HepG2 (cell line): Measurements from ENCODE around the gene GEMIN8. TPM values are rescaled to one million over a fixed set of nuclear protein-coding genes. Genes with fewer than 3 reads are reported as not detected.

ENCODE experiments used
- ADNP ChIP-seq: sonication (generic); formaldehyde crosslinking; IDR thresholded peaks from 2 replicates; pipeline ENCODE4 v1.4.0; 2020; ENCODE audit warnings: missing genetic modification reagents
- ELF3 ChIP-seq: IDR thresholded peaks from 2 replicates; pipeline ENCODE4 v1.6.1; 2016; ENCODE audit warnings: missing genetic modification reagents, missing compliant biosample characterization
- HBP1 ChIP-seq: IDR thresholded peaks from 2 replicates; pipeline ENCODE4 v1.6.1; 2016; ENCODE audit warnings: low read depth, control low read depth
- HES4 ChIP-seq: sonication (generic); formaldehyde crosslinking; IDR thresholded peaks from 2 replicates; pipeline ENCODE4 v1.9.0; 2021; ENCODE audit warnings: mild to moderate bottlenecking, missing genetic modification reagents, borderline replicate concordance
- HNRNPK ChIP-seq: fragments of 200-400 bp; formaldehyde crosslinking; IDR thresholded peaks from 2 replicates; pipeline ENCODE4 v1.6.1; 2018; ENCODE audit warnings: low read length, low read depth, moderate library complexity, mild to moderate bottlenecking; ENCODE audit not compliant: poor library complexity, severe bottlenecking
- JUND ChIP-seq: sonication (generic); formaldehyde crosslinking; IDR thresholded peaks from 2 replicates; pipeline ENCODE4 v1.8.0; 2022; ENCODE audit warnings: mild to moderate bottlenecking, missing genetic modification reagents
- MLX ChIP-seq: IDR thresholded peaks from 2 replicates; pipeline ENCODE4 v1.6.1; 2016
- MNT ChIP-seq: fragments of 450-650 bp; IDR thresholded peaks from 2 replicates; pipeline ENCODE4 v1.6.1; 2016
- MXD4 ChIP-seq: IDR thresholded peaks from 2 replicates; pipeline ENCODE4 v1.6.1; 2016; ENCODE audit warnings: mild to moderate bottlenecking, missing biosample characterization, missing genetic modification reagents
- RAD51 ChIP-seq: fragments of 450-650 bp; IDR thresholded peaks from 2 replicates; pipeline ENCODE4 v1.6.1; 2016; ENCODE audit warnings: borderline replicate concordance
- RFX1 ChIP-seq: fragments of 450-650 bp; IDR thresholded peaks from 2 replicates; pipeline ENCODE4 v1.6.1; 2017
- SCMH1 ChIP-seq: sonication (generic); formaldehyde crosslinking; IDR thresholded peaks from 2 replicates; pipeline ENCODE4 v1.9.0; 2021; ENCODE audit warnings: missing genetic modification reagents, mild to moderate bottlenecking, borderline replicate concordance
- SP4 ChIP-seq: sonication (generic); formaldehyde crosslinking; IDR thresholded peaks from 2 replicates; pipeline ENCODE4 v1.8.1; 2023; ENCODE audit warnings: mild to moderate bottlenecking, missing genetic modification reagents
- SPEN ChIP-seq: sonication (generic); formaldehyde crosslinking; IDR thresholded peaks from 2 replicates; pipeline ENCODE4 v1.5.1; 2020; ENCODE audit warnings: low read depth, mild to moderate bottlenecking, missing genetic modification reagents
- WIZ ChIP-seq: sonication (generic); formaldehyde crosslinking; IDR thresholded peaks from 2 replicates; pipeline ENCODE4 v1.5.1; 2020; ENCODE audit warnings: mild to moderate bottlenecking, missing genetic modification reagents
- ZBTB42 ChIP-seq: sonication (generic); formaldehyde crosslinking; IDR thresholded peaks from 2 replicates; pipeline ENCODE4 v1.5.0; 2020; ENCODE audit warnings: mild to moderate bottlenecking, missing genetic modification reagents
- ZFY ChIP-seq: sonication (generic); formaldehyde crosslinking; IDR thresholded peaks from 2 replicates; pipeline ENCODE4 v1.4.0; 2020; ENCODE audit warnings: missing genetic modification reagents
- ZNF574 ChIP-seq: sonication (generic); formaldehyde crosslinking; IDR thresholded peaks from 2 replicates; pipeline ENCODE4 v1.4.0; 2020; ENCODE audit warnings: missing genetic modification reagents
- ZNF784 ChIP-seq: sonication (generic); formaldehyde crosslinking; IDR thresholded peaks from 2 replicates; pipeline ENCODE4 v1.5.1; 2020; ENCODE audit warnings: missing genetic modification reagents, mild to moderate bottlenecking, borderline replicate concordance
- polyA plus RNA-seq, 8 experiments: library from polyadenylated mRNA; depleted of rRNA in 3 of 8; stranded (reverse) in 7 of 8; unstranded in 1 of 8; fragments of >200 nt; fragmentation: Illumina TruSeq in 4 of 8; extraction: Trizol in 4 of 8; gene quantifications; 2 replicates each; pipeline versions ENCODE4 v1.2.1 to v1.2.3, GENCODE V29; 2011 to 2016; ENCODE audit warnings: low read depth in 4 of 8, missing spikeins in 1 of 8, mixed read lengths in 1 of 8; ENCODE audit not compliant: insufficient read depth in 1 of 8
- total RNA-seq, 5 experiments: library from RNA; depleted of rRNA; stranded (reverse); fragments of >200 nt; fragmentation: Illumina TruSeq; extraction: Trizol; gene quantifications; 2 replicates each; pipeline ENCODE4 v1.2.3, GENCODE V29; 2016; ENCODE audit warnings: low read depth in 1 of 5

GEMIN8 gene
- total and polyA plus RNA-seq, 2 of the 13 experiments (the other 11 are each of a cell fraction or from before 2014, with no cell fraction given): 9.7 to 23.7 TPM

- TF ChIP-seq SPEN (CRISPR knock-in tag): peak; percentile 78
- TF ChIP-seq RFX1: peak; percentile 89
- peak; percentile 88 for TF ChIP-seq MXD4 (CRISPR knock-in tag)
- peak; percentile 84 for TF ChIP-seq MNT
- no peak for TF ChIP-seq SCMH1
- no peak; the same call in 1 of the 2 replicates for TF ChIP-seq ZNF784 (CRISPR knock-in tag)
- no peak for TF ChIP-seq RAD51
- TF ChIP-seq ADNP: no peak
- no peak for TF ChIP-seq HBP1
- peak; percentile 93 for TF ChIP-seq ZNF574 (CRISPR knock-in tag)
- TF ChIP-seq ELF3: no peak
- no peak for TF ChIP-seq SP4
- TF ChIP-seq HES4 (CRISPR knock-in tag): no peak
- no peak for TF ChIP-seq ZBTB42 (CRISPR knock-in tag)
- TF ChIP-seq HNRNPK: peak; percentile 57
- no peak for TF ChIP-seq JUND
- TF ChIP-seq ZFY (CRISPR knock-in tag): peak; percentile 81
- TF ChIP-seq MLX (CRISPR knock-in tag): 0 out of 2 replicates have a peak, but pooled peaks have one; percentile 41
- no peak for TF ChIP-seq WIZ (CRISPR knock-in tag)
Measured at GRCh38 chrX:14029425-14030173, at the start of gene GEMIN8 (continued).
